Measurements from ENCODE around the gene PLCB2.

PLCB2 gene

GRCh38 chr15:40256638-40257235 is 51.0 kb downstream of the PLCB2 start:
- no peaks in the 10 kb centered on the region for H3K4me1 ChIP-seq (ENCODE audit: control insufficient read depth, insufficient read depth, low read length)
- no peak overlapping the region for H3K4me3 ChIP-seq (ENCODE audit: low read length)
- no CpG with 5 or more reads among the region's 17 CpGs for WGBS (ENCODE audit: insufficient coverage, insufficient read length)
- H3K9me3 ChIP-seq (ENCODE audit: control insufficient read depth, insufficient read depth, low read length): no peaks in the 10 kb centered on the region
- H3K27ac ChIP-seq (ENCODE audit: low read length): no peak overlapping the region
- H3K27me3 ChIP-seq (ENCODE audit: control insufficient read depth, insufficient read depth, low read length): peaks cover 10% of the 10 kb centered on the region
- no peak for DNase-seq (ENCODE audit: low read depth, low spot score)
- H3K36me3 ChIP-seq (ENCODE audit: control insufficient read depth, insufficient read depth, low read length): no peaks in the 10 kb centered on the region

- Histone ChIP-seq H3K4me3 (ENCODE audit: low read length) (no peak overlapping the region), H3K9me3 (ENCODE audit: control insufficient read depth, insufficient read depth, low read length) (no peaks in the 10 kb centered on the region), H3K27ac (ENCODE audit: low read length) (no peak overlapping the region), H3K27me3 (ENCODE audit: control insufficient read depth, insufficient read depth, low read length) (peaks cover 13% of the 10 kb centered on the region), H3K4me1 (ENCODE audit: control insufficient read depth, insufficient read depth, low read length) (no peaks in the 10 kb centered on the region), H3K36me3 (ENCODE audit: control insufficient read depth, insufficient read depth, low read length) (no peaks in the 10 kb centered on the region)
- no CpG with 5 or more reads among the region's 4 CpGs for WGBS (ENCODE audit: insufficient coverage, insufficient read length)
- no peak for DNase-seq (ENCODE audit: low read depth, low spot score)
Measured at GRCh38 chr15:40255033-40255432, 52.7 kb downstream of the PLCB2 start.

DNA sequence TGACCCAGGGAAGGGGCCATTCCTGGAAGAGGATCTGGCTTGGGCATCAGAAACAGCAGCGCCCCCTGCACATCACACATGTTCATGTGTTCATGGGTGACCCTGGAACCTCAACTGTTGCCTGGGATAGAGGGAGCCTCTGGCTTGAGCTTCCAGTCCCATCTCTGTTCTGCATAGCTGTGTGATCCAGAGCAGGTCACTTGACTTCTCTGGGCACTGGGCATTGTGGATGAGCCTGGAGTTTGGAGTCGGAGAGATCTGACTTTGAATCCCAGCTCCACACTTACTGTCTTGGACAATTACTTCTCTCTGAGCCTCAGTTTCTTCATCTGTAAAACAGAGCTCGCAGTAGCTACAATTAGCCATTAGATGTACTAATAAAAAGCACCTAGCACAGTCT is 53.3 kb downstream of the PLCB2 start:
- Histone ChIP-seq H3K27ac (ENCODE audit: low read length) (no peak overlapping the region), H3K36me3 (ENCODE audit: control insufficient read depth, insufficient read depth, low read length) (no peaks in the 10 kb centered on the region), H3K4me1 (ENCODE audit: control insufficient read depth, insufficient read depth, low read length) (no peaks in the 10 kb centered on the region), H3K27me3 (ENCODE audit: control insufficient read depth, insufficient read depth, low read length) (peaks cover 13% of the 10 kb centered on the region), H3K9me3 (ENCODE audit: control insufficient read depth, insufficient read depth, low read length) (no peaks in the 10 kb centered on the region), H3K4me3 (ENCODE audit: low read length) (no peak overlapping the region)
- WGBS (ENCODE audit: insufficient coverage, insufficient read length): no CpG with 5 or more reads among the region's 3 CpGs
- no peak for DNase-seq (ENCODE audit: low read depth, low spot score)

DNA sequence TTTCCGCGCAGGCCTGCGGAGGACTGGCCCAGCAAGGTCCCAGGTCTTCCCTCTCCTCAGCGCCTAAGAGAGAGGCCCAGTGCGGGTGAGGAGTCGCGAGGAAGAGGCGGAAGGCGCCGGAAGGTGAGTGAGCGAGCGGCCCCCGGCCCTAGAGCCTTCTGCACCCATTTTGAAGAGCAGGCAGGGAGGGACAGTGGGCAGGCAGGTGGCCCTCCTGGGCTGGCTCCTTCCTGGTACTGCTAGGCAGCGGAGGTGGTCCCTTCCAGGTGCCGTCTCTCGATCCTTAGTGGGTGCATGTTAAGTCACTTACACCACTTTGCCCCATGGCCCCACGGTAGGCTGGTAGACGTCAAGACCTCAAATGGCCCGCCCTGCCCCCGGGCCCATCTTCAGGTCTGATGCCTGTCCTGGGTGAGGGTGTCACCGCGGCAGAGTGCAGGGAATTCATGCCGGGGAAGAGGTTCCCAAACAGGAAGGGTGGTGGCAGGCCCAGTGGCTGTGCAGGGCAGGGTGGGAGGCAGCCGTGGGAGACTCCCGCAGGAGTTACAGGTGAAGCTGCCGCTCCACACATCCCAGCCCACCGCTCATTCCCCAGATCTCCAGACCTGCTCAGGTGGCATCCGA is 54.5 kb downstream of the PLCB2 start:
- H3K27ac ChIP-seq (ENCODE audit: low read length): no peak overlapping the region
- DNase-seq (ENCODE audit: low read depth, low spot score): no peak
- no peaks in the 10 kb centered on the region for H3K36me3 ChIP-seq (ENCODE audit: control insufficient read depth, insufficient read depth, low read length)
- H3K4me3 ChIP-seq (ENCODE audit: low read length): peak overlapping the region; percentile 58; the same call in 1 of the 2 replicates
- no peaks in the 10 kb centered on the region for H3K4me1 ChIP-seq (ENCODE audit: control insufficient read depth, insufficient read depth, low read length)
- peaks cover 13% of the 10 kb centered on the region for H3K27me3 ChIP-seq (ENCODE audit: control insufficient read depth, insufficient read depth, low read length)
- no CpG with 5 or more reads among the region's 28 CpGs for WGBS (ENCODE audit: insufficient coverage, insufficient read length)
- H3K9me3 ChIP-seq (ENCODE audit: control insufficient read depth, insufficient read depth, low read length): no peaks in the 10 kb centered on the region

GRCh38 chr15:40252438-40253166 is 55.1 kb downstream of the PLCB2 start:
- H3K27ac ChIP-seq (ENCODE audit: low read length): no peak overlapping the region
- DNase-seq (ENCODE audit: low read depth, low spot score): no peak
- no peaks in the 10 kb centered on the region for H3K4me1 ChIP-seq (ENCODE audit: control insufficient read depth, insufficient read depth, low read length)
- peak overlapping the region; percentile 58; the same call in 1 of the 2 replicates for H3K4me3 ChIP-seq (ENCODE audit: low read length)
- no peaks in the 10 kb centered on the region for H3K9me3 ChIP-seq (ENCODE audit: control insufficient read depth, insufficient read depth, low read length)
- no CpG with 5 or more reads among the region's 82 CpGs for WGBS (ENCODE audit: insufficient coverage, insufficient read length)
- H3K36me3 ChIP-seq (ENCODE audit: control insufficient read depth, insufficient read depth, low read length): no peaks in the 10 kb centered on the region
- peaks cover 13% of the 10 kb centered on the region for H3K27me3 ChIP-seq (ENCODE audit: control insufficient read depth, insufficient read depth, low read length)

- no peak overlapping the region for H3K27ac ChIP-seq (ENCODE audit: low read length)
- no peaks in the 10 kb centered on the region for H3K36me3 ChIP-seq (ENCODE audit: control insufficient read depth, insufficient read depth, low read length)
- H3K27me3 ChIP-seq (ENCODE audit: control insufficient read depth, insufficient read depth, low read length): peaks cover 13% of the 10 kb centered on the region
- DNase-seq (ENCODE audit: low read depth, low spot score): no peak
- H3K4me3 ChIP-seq (ENCODE audit: low read length): peak overlapping the region; percentile 58; the same call in 1 of the 2 replicates
- WGBS (ENCODE audit: insufficient coverage, insufficient read length): no CpG with 5 or more reads among the region's 27 CpGs
- H3K9me3 ChIP-seq (ENCODE audit: control insufficient read depth, insufficient read depth, low read length): no peaks in the 10 kb centered on the region
- H3K4me1 ChIP-seq (ENCODE audit: control insufficient read depth, insufficient read depth, low read length): no peaks in the 10 kb centered on the region
Measured at GRCh38 chr15:40252141-40252437, 55.6 kb downstream of the PLCB2 start.

DNA sequence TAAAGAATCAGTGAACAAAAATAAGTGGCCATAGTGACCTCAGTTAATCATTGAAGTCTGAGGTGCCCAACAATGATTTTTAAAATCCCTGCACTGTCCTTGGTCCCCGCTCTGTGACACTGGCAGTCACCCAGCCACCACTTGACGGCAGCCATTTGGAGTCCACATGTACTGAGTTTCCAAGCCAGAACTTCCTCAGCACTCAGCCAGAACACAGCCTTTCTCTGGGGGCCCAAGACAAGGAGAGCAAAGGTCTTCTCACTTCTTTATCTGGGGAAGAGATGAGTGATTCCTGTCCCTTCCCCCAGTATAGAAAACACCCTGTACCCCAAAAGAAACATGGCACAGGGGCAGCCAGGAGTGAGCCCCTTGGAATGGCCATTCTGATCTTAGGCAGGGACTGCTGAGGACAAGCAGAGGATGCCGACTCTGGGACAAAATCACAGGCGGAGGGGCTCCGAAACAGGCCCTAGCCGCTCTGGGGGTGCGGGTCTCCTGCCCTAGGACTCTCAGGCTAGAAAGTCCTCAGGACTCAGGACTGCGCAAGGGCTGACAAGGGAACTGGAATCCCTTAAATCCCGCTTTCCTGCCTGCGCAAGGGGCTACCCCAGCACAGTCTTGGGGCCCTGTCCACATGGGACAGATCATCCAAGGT is 56.1 kb downstream of the PLCB2 start:
- Histone ChIP-seq H3K4me1 (ENCODE audit: control insufficient read depth, insufficient read depth, low read length) (no peaks in the 10 kb centered on the region), H3K27ac (ENCODE audit: low read length) (no peak overlapping the region), H3K4me3 (ENCODE audit: low read length) (peak overlapping the region; percentile 58; the same call in 1 of the 2 replicates), H3K36me3 (ENCODE audit: control insufficient read depth, insufficient read depth, low read length) (no peaks in the 10 kb centered on the region), H3K27me3 (ENCODE audit: control insufficient read depth, insufficient read depth, low read length) (peaks cover 13% of the 10 kb centered on the region), H3K9me3 (ENCODE audit: control insufficient read depth, insufficient read depth, low read length) (no peaks in the 10 kb centered on the region)
- DNase-seq (ENCODE audit: low read depth, low spot score): no peak
- WGBS (ENCODE audit: insufficient coverage, insufficient read length): no CpG with 5 or more reads among the region's 10 CpGs

DNA sequence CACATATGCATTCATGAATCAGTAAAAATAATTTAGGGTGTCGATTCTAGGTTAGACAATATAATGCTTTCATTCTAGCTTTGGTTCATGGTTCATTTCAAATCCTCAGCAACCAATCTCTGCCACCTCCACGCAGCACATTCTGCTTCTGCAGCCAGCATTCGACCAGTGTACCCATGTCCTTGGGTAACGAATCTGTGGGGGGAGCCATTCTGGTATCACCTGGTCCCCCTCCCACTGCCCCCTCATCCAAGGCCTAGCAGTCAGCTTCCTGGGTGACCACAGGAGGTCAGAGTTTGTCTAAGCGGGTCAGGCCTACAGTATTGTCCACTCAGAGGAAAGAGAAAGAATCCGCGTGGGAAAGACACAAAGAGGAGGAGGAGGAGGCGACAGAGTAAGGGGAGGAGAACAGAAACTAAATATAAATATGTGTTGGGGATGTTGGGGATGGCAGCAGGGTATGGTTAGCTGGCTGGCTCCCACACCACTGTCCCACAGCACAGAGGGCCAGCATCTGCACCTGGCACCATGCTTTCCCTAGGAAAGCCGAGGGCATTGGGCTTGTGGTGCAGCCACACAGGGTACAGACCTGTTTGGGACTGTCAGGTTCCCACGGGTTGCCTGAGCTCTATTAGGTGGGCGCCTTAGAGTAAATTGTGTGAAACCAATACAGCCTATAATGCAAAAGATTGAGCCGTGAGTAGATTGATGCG is 56.8 kb downstream of the PLCB2 start:
- H3K27ac ChIP-seq (ENCODE audit: low read length): no peak overlapping the region
- no peaks in the 10 kb centered on the region for H3K36me3 ChIP-seq (ENCODE audit: control insufficient read depth, insufficient read depth, low read length)
- peaks cover 13% of the 10 kb centered on the region for H3K27me3 ChIP-seq (ENCODE audit: control insufficient read depth, insufficient read depth, low read length)
- no peaks in the 10 kb centered on the region for H3K4me1 ChIP-seq (ENCODE audit: control insufficient read depth, insufficient read depth, low read length)
- no CpG with 5 or more reads among the region's 13 CpGs for WGBS (ENCODE audit: insufficient coverage, insufficient read length)
- H3K4me3 ChIP-seq (ENCODE audit: low read length): no peak overlapping the region
- no peaks in the 10 kb centered on the region for H3K9me3 ChIP-seq (ENCODE audit: control insufficient read depth, insufficient read depth, low read length)
- DNase-seq (ENCODE audit: low read depth, low spot score): no peak

DNA sequence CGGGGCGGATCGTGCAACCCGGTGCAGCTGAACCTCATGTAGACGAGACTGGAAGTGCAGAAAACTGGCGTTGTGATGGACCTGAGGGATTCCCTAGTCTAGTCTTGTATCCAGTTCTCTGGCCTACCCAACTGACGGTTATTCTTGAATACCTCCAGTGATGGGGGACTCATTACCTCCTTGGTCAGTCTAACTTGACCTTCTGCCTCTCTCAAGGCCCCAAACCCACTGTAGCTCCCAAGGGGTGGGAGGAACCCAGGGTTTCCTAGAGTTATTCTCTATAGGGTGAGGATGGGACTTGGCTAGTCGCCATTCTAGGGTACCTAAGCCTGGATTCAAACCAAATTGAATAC is 57.5 kb downstream of the PLCB2 start:
- Histone ChIP-seq H3K27me3 (ENCODE audit: control insufficient read depth, insufficient read depth, low read length) (peaks cover 13% of the 10 kb centered on the region), H3K4me1 (ENCODE audit: control insufficient read depth, insufficient read depth, low read length) (peaks cover 3% of the 10 kb centered on the region), H3K4me3 (ENCODE audit: low read length) (no peak overlapping the region), H3K36me3 (ENCODE audit: control insufficient read depth, insufficient read depth, low read length) (no peaks in the 10 kb centered on the region), H3K9me3 (ENCODE audit: control insufficient read depth, insufficient read depth, low read length) (no peaks in the 10 kb centered on the region), H3K27ac (ENCODE audit: low read length) (no peak overlapping the region)
- DNase-seq (ENCODE audit: low read depth, low spot score): no peak
- WGBS (ENCODE audit: insufficient coverage, insufficient read length): no CpG with 5 or more reads among the region's 8 CpGs

Data from iPS DF 6.9 (cell line).